Stomach smooth muscle (tissue), 2 donors: Measurements from ENCODE around the gene TXLNA.
A peak's percentile ranks its signal among the peaks of the same experiment; 100 is the strongest.
"Not testable (repeated sequence)": the region's sequence is repeated elsewhere in the genome, so short reads cannot be mapped to it uniquely, and the experiment has no call there.

Experiments used
- H3K27ac ChIP-seq: one replicate; pipeline ENCODE4 v1.7.0; 2013; ENCODE audit warnings: mild to moderate bottlenecking, low read length, inconsistent platforms
- H3K27me3 ChIP-seq, 2 donors: one replicate each; pipeline ENCODE4 v1.7.0; 2013; ENCODE audit warnings: low read length in 2 of 2; ENCODE audit not compliant: insufficient read depth in 2 of 2, control insufficient read depth in 1 of 2
- H3K36me3 ChIP-seq, 2 donors: one replicate each; pipeline ENCODE4 v1.7.0; 2013; ENCODE audit warnings: low read length in 2 of 2; ENCODE audit not compliant: control insufficient read depth in 2 of 2, insufficient read depth in 2 of 2
- H3K4me1 ChIP-seq: one replicate; pipeline ENCODE4 v1.7.0; 2013; ENCODE audit warnings: low read length; ENCODE audit not compliant: control insufficient read depth, insufficient read depth
- H3K4me3 ChIP-seq, 2 donors: one replicate each; pipeline ENCODE4 v1.7.0; 2013; ENCODE audit warnings: low read length in 2 of 2
- H3K9ac ChIP-seq, 2 donors: one replicate each; pipeline ENCODE4 v1.7.0; 2013; ENCODE audit warnings: low read length in 2 of 2, mild to moderate bottlenecking in 1 of 2
- H3K9me3 ChIP-seq, 2 donors: one replicate each; pipeline ENCODE4 v1.7.0; 2013; ENCODE audit warnings: low read length in 2 of 2; ENCODE audit not compliant: control insufficient read depth in 2 of 2
- donor health status: healthy.
- donor health status: Pancreatic carcinoma.

Gene TXLNA

GRCh38 chr1:32163405-32163804 is 16.1 kb upstream of the TXLNA start:
- H3K27ac ChIP-seq: no peak overlapping the region
- H3K9me3 ChIP-seq: no peaks in the 10 kb centered on the region
- H3K4me3 ChIP-seq: no peak overlapping the region
- no peak overlapping the region for H3K9ac ChIP-seq
- H3K4me1 ChIP-seq: no peaks in the 10 kb centered on the region
- H3K27me3 ChIP-seq: no peaks in the 10 kb centered on the region
- peaks cover 55 to 62% of the 10 kb centered on the region in 2 donors for H3K36me3 ChIP-seq

GRCh38 chr1:32165633-32166032 is 13.8 kb upstream of the TXLNA start:
- H3K27ac ChIP-seq, H3K4me3 ChIP-seq, H3K4me1 ChIP-seq, H3K9me3 ChIP-seq, H3K9ac ChIP-seq, H3K27me3 ChIP-seq: not testable (repeated sequence)
- H3K36me3 ChIP-seq: peaks cover 49 to 57% of the 10 kb centered on the region in 2 donors

DNA sequence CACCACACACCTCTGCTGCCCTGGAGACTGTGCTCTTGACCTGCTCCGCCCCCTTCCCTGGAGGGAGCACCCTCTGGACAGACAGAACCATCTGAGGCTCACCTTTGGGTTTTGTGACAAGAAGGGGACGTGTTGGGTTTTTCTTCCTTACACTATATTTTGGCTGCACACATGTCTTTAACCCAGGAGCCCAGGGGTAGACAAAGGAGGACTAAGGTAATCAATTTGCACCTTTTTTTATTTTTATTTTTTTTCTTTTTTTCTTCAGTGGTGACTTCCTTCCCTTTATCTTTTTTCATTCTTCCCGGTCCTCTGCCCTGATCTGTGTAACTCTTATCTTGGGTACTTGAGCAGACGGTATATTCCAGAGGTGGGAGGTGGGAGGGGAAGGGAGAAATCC is 8.5 kb upstream of the TXLNA start:
- Histone ChIP-seq H3K9ac (no peak overlapping the region), H3K4me1 (no peaks in the 10 kb centered on the region), H3K9me3 (no peaks in the 10 kb centered on the region), H3K27ac (no peak overlapping the region), H3K4me3 (no peak overlapping the region), H3K36me3 (peaks cover 45 to 47% of the 10 kb centered on the region in 2 donors), H3K27me3 (no peaks in the 10 kb centered on the region)

GRCh38 chr1:32172621-32173245 is 6.7 kb upstream of the TXLNA start:
- Histone ChIP-seq H3K9me3 (no peaks in the 10 kb centered on the region), H3K27ac (no peak overlapping the region), H3K9ac (no peak overlapping the region), H3K4me1 (no peaks in the 10 kb centered on the region), H3K4me3 (no peak overlapping the region), H3K27me3 (no peaks in the 10 kb centered on the region), H3K36me3 (peaks cover 36 to 39% of the 10 kb centered on the region in 2 donors)

DNA sequence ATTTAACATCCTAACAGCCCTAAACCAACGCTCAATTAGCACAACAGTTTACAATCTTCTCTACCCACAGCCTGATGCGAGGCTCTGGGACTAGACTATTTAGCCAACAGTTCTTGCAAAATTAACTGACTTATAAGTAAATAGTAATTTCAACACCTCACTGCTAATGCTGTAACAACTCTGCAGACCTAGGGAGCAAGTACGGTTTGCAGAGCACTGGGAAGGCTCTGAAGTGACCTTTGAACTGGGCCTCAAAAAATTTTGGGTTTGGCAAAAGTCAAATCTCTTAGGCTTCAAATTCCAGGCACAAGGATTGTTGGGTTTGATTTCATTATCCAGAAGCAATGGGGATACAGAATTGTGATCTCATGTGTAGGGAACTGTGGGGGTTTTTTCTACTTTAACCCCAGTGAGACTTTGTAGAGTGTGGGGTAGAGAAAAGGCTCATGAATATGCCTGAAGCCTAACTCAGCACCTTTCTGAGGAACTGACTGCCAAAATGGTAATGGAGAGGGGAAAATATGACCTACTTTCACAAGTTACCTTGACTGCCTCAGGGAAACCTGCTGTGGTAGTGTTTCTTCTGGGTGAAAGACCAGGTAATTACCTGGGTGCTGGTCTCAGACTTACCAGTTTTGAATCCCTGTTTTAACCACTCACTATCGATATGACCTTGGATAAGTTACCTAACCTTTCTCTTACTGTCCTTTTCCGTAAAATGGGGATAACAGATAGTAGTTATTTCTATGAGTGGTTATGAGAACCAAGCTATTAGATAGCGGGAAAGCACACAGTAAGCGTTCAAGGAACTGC is 889 bp upstream of the TXLNA start:
- Histone ChIP-seq H3K9ac (peak overlapping the region; percentile 68 to 87), H3K27ac (peak overlapping the region; percentile 90), H3K27me3 (no peaks in the 10 kb centered on the region), H3K4me3 (peak overlapping the region; percentile 78 to 81), H3K4me1 (peaks cover 23% of the 10 kb centered on the region), H3K9me3 (no peaks in the 10 kb centered on the region), H3K36me3 (peaks cover 9 to 10% of the 10 kb centered on the region in 2 donors)

DNA sequence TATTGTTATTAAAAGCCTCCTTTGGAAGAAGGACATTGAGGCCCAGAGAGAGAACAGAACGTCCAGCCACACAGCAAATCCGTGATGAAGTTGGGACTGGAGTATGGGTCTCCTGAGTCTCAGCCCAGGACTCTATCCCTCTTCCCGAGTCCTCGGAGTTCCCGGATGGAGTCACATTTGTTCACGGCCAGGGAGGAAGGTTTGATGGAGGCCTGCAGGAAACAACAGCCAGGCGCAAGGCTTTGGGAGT is 357 bp upstream of the TXLNA start:
- Histone ChIP-seq H3K27ac (peak overlapping the region; percentile 90), H3K4me3 (peak overlapping the region; percentile 78 to 81), H3K36me3 (peaks cover 8 to 13% of the 10 kb centered on the region in 2 donors), H3K4me1 (peaks cover 24% of the 10 kb centered on the region), H3K27me3 (no peaks in the 10 kb centered on the region), H3K9me3 (no peaks in the 10 kb centered on the region), H3K9ac (peak overlapping the region; percentile 68 to 87)

DNA sequence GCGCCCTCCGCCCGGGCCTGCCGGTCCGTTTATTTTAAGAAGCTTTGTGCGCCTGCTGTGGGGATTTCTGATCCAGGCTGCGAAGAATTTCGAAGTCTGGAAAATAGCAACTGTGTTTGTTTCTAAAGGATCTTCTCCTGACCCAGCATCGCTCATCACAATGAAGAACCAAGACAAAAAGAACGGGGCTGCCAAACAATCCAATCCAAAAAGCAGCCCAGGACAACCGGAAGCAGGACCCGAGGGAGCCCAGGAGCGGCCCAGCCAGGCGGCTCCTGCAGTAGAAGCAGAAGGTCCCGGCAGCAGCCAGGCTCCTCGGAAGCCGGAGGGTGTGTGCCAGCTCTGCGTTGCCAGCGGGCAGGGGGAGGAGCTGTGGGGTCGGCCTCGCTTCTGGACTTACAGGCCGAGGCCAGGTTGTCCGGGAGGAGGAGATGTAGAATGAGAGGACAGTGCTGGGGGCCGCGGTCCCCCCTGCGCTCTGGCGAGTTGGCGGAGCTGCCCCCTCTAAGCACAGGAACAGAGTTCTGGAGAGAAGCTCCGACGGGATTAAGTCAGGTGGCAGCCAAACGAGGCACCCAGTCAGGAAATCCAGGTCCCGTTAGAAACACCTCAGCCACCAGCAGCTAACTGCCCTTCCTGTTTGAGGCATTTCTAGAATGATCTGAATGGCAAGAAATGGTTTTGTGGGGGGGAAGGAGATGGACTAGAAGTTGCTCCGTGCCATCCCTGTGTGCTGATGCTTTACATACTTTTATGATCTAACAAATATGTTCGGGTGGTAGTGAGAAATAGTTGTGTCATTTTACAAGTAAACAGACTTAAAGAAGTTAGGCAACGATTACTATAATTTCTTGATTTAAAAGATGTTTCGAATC is 948 bp downstream of the TXLNA start:
- Histone ChIP-seq H3K4me3 (peak overlapping the region; percentile 62 to 81), H3K9ac (peak overlapping the region; percentile 68 to 89), H3K9me3 (no peaks in the 10 kb centered on the region), H3K4me1 (peaks cover 29% of the 10 kb centered on the region), H3K27me3 (no peaks in the 10 kb centered on the region), H3K36me3 (peaks cover 12 to 15% of the 10 kb centered on the region in 2 donors), H3K27ac (peak overlapping the region; percentile 90)

GRCh38 chr1:32181065-32181464 is 1.6 kb downstream of the TXLNA start:
- Histone ChIP-seq H3K9me3 (no peaks in the 10 kb centered on the region), H3K27me3 (no peaks in the 10 kb centered on the region), H3K4me1 (peaks cover 30% of the 10 kb centered on the region), H3K36me3 (peaks cover 14 to 18% of the 10 kb centered on the region in 2 donors), H3K4me3 (peak overlapping the region; percentile 62 to 81), H3K9ac (peak overlapping the region; percentile 29 to 68), H3K27ac (peak overlapping the region; percentile 31)

- peaks cover 17 to 20% of the 10 kb centered on the region in 2 donors for H3K36me3 ChIP-seq
- no peaks in the 10 kb centered on the region for H3K9me3 ChIP-seq
- H3K9ac ChIP-seq: peak overlapping the region; percentile 21 to 68
- peaks cover 32% of the 10 kb centered on the region for H3K4me1 ChIP-seq
- H3K27ac ChIP-seq: no peak overlapping the region
- no peaks in the 10 kb centered on the region for H3K27me3 ChIP-seq
- H3K4me3 ChIP-seq: peak overlapping the region; percentile 62 to 81
Measured at GRCh38 chr1:32181563-32181962, 2.1 kb downstream of the TXLNA start.

GRCh38 chr1:32182060-32182459 is 2.6 kb downstream of the TXLNA start:
- Histone ChIP-seq H3K9me3 (no peaks in the 10 kb centered on the region), H3K9ac (no peak overlapping the region), H3K27ac (no peak overlapping the region), H3K27me3 (no peaks in the 10 kb centered on the region), H3K36me3 (peaks cover 17 to 21% of the 10 kb centered on the region in 2 donors), H3K4me3 (peak overlapping the region in 1 of 2 donors; percentile 81), H3K4me1 (peaks cover 32% of the 10 kb centered on the region)
